Smooth muscle cell (in vitro differentiated cells): ENCODE data around the gene PLXNB1. TPM values are rescaled to one million over a fixed set of nuclear protein-coding genes. Genes with fewer than 3 reads are reported as not detected.

Experiments used
- DNase-seq: peaks from one replicate; lab custom pipeline; 2025; ENCODE audit not compliant: unreplicated experiment; lab: John Stamatoyannopoulos, UW
- H2AFZ ChIP-seq: fragments of 200-600 bp; sonication (generic); 2 replicates; pipeline ENCODE4 v1.6.0; 2016; ENCODE audit warnings: antibody characterized with exemption, low read depth, mild to moderate bottlenecking
- H3F3A ChIP-seq: fragments of 200-600 bp; sonication (generic); 2 replicates; pipeline ENCODE4 v1.6.0; 2017; ENCODE audit warnings: antibody characterized with exemption, low read depth
- H3K27ac ChIP-seq: fragments of 200-600 bp; sonication (generic); 2 replicates; pipeline ENCODE4 v1.5.1; 2016; ENCODE audit warnings: low read depth, mild to moderate bottlenecking
- H3K27me3 ChIP-seq: fragments of 200-600 bp; sonication (generic); 2 replicates; pipeline ENCODE4 v1.6.1; 2016; ENCODE audit warnings: low read depth, mild to moderate bottlenecking
- H3K36me3 ChIP-seq: fragments of 200-600 bp; sonication (generic); 2 replicates; pipeline ENCODE4 v1.5.1; 2016; ENCODE audit warnings: low read depth
- H3K4me1 ChIP-seq: fragments of 200-600 bp; sonication (generic); 2 replicates; pipeline ENCODE4 v1.5.1; 2016; ENCODE audit warnings: low read depth
- H3K4me2 ChIP-seq: fragments of 200-600 bp; sonication (generic); 2 replicates; pipeline ENCODE4 v1.6.0; 2016; ENCODE audit warnings: mild to moderate bottlenecking
- H3K4me3 ChIP-seq: fragments of 200-600 bp; sonication (generic); 2 replicates; pipeline ENCODE4 v1.5.1; 2016; ENCODE audit warnings: mild to moderate bottlenecking
- H3K79me2 ChIP-seq: fragments of 200-600 bp; sonication (generic); 2 replicates; pipeline ENCODE4 v1.6.0; 2016; ENCODE audit warnings: low read depth, mild to moderate bottlenecking
- H3K9ac ChIP-seq: fragments of 200-600 bp; sonication (generic); 2 replicates; pipeline ENCODE4 v1.6.0; 2016; ENCODE audit warnings: low read depth
- H3K9me3 ChIP-seq: fragments of 200-600 bp; sonication (generic); replicated peaks from 2 replicates; pipeline ENCODE4 v1.5.1; 2016; ENCODE audit warnings: low read depth
- H4K20me1 ChIP-seq: fragments of 200-600 bp; sonication (generic); 2 replicates; pipeline ENCODE4 v1.6.0; 2016; ENCODE audit warnings: low read depth
- CTCF ChIP-seq: fragments of 200-600 bp; sonication (generic); IDR thresholded peaks from 2 replicates; pipeline ENCODE4 v1.5.1; 2017; ENCODE audit warnings: borderline replicate concordance, mild to moderate bottlenecking, antibody characterized with exemption; ENCODE audit not compliant: insufficient read depth, poor library complexity, severe bottlenecking
- WGBS: methylation state at CpG from one replicate; pipeline ENCODE4 v1.1.7; 2016; ENCODE audit warnings: low lambda C conversion rate; 5-methylcytosine and 5-hydroxymethylcytosine counted together
- polyA plus RNA-seq: library from polyadenylated mRNA; unstranded; fragments of >200 nt; fragmentation: Nextera tagmentation; extraction: Ambion mirVana; gene quantifications from 2 replicates; pipeline ENCODE4 v1.2.1, GENCODE V29; 2016
- total RNA-seq: library from RNA; depleted of rRNA; stranded (reverse); fragments of >200 nt; gene quantifications from 2 replicates; pipeline ENCODE4 v1.2.3, GENCODE V29; 2014

PLXNB1 gene
- total and polyA plus RNA-seq, 2 experiments from 2014 or later = 15.5 to 26.9 TPM

GRCh38 chr3:48415251-48415953, 14.5 kb downstream of the PLXNB1 start:
- Histone ChIP-seq H3K4me2 (no peak overlapping the region), H3K79me2 (no peaks in the 10 kb centered on the region), H3K27ac (no peak overlapping the region), H3K9ac (no peak overlapping the region), H3K27me3 (no peaks in the 10 kb centered on the region), H2AFZ (no peak overlapping the region), H3K4me3 (no peak overlapping the region), H3K36me3 (no peaks in the 10 kb centered on the region), H3K4me1 (no peaks in the 10 kb centered on the region), H3K9me3 (no peaks in the 10 kb centered on the region), H4K20me1 (peaks cover 11% of the 10 kb centered on the region), H3F3A (no peaks in the 10 kb centered on the region)
- 99% methylated on average over 20 of the region's 24 CpGs for WGBS
- DNase-seq = no peak
- TF ChIP-seq CTCF = no peak

GRCh38 chr3:48414376-48415250, 15.3 kb downstream of the PLXNB1 start:
- H3K9ac ChIP-seq = no peak overlapping the region
- no peak overlapping the region for H3K27ac ChIP-seq
- no peaks in the 10 kb centered on the region for H3K9me3 ChIP-seq
- no peaks in the 10 kb centered on the region for H3K4me1 ChIP-seq
- no peak overlapping the region for H2AFZ ChIP-seq
- H3K4me3 ChIP-seq = no peak overlapping the region
- no peaks in the 10 kb centered on the region for H3F3A ChIP-seq
- H3K4me2 ChIP-seq = no peak overlapping the region
- no peak for TF ChIP-seq CTCF
- no peaks in the 10 kb centered on the region for H3K36me3 ChIP-seq
- H3K27me3 ChIP-seq = no peaks in the 10 kb centered on the region
- H3K79me2 ChIP-seq = no peaks in the 10 kb centered on the region
- 97% methylated on average over 24 of the region's 25 CpGs for WGBS
- no peak for DNase-seq
- peaks cover 5% of the 10 kb centered on the region for H4K20me1 ChIP-seq

GRCh38 chr3:48413611-48414010, 16.3 kb downstream of the PLXNB1 start:
- Histone ChIP-seq H3K27ac (no peak overlapping the region), H3K27me3 (no peaks in the 10 kb centered on the region), H3K4me1 (no peaks in the 10 kb centered on the region), H3K9ac (no peak overlapping the region), H3K9me3 (no peaks in the 10 kb centered on the region), H3K79me2 (no peaks in the 10 kb centered on the region), H4K20me1 (no peaks in the 10 kb centered on the region), H3K36me3 (no peaks in the 10 kb centered on the region), H3K4me3 (no peak overlapping the region), H3K4me2 (no peak overlapping the region), H2AFZ (no peak overlapping the region), H3F3A (no peaks in the 10 kb centered on the region)
- 94% methylated on average over 14 of the region's 14 CpGs for WGBS
- DNase-seq = no peak
- no peak for TF ChIP-seq CTCF
